ENCODE data around the gene CST8. TPM values are rescaled to one million over a fixed set of nuclear protein-coding genes. Genes with fewer than 3 reads are reported as not detected.
"Not testable (repeated sequence)": the region's sequence is repeated elsewhere in the genome, so short reads cannot be mapped to it uniquely, and the experiment has no call there.

CST8 gene, protein sequence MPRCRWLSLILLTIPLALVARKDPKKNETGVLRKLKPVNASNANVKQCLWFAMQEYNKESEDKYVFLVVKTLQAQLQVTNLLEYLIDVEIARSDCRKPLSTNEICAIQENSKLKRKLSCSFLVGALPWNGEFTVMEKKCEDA
- not detected for polyA plus RNA-seq (ENCODE audit: insufficient read length in 12 of 12)
- long read RNA-seq, donor 1, result 0 reads
- long read RNA-seq, donor 2, result 0 reads
- long read RNA-seq, donor 3, result 0 reads
- long read RNA-seq, donor 4, result 0 reads
- long read RNA-seq, donor 5, result 0 reads
- long read RNA-seq, donor 6, result 0 reads
- long read RNA-seq, donor 7, result 0 reads
- long read RNA-seq, donor 8, result 0 reads
- long read RNA-seq, donor 9, result 0 reads
- long read RNA-seq, donor 10, result 0 reads
- long read RNA-seq, donor 11, result 0 reads

DNA sequence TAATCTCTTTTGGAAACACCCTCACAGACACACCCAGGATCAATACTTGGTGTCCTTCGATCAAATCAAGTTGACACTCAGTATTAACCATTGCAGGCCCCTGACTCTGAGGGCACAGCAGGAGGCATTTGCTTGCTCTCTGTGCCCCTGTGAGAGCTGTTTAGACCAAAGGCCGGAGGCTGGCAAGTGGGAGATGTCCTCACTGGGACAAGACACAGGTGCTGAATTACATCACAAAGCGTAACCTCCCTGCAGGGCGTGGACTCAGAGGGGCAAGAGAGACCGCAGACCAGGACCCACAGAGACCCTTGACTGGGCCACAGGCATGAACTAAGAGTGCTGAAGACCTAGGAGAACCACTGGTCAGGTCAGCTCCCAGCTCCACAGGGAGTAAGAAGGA is at the start of gene CST8:
Gene CST8 (plus strand): TSS at position 301 of the 400 bp plus-strand sequence. CDS start 551 bp downstream, outside the sequence.
- DNase-seq, result no peak

DNA sequence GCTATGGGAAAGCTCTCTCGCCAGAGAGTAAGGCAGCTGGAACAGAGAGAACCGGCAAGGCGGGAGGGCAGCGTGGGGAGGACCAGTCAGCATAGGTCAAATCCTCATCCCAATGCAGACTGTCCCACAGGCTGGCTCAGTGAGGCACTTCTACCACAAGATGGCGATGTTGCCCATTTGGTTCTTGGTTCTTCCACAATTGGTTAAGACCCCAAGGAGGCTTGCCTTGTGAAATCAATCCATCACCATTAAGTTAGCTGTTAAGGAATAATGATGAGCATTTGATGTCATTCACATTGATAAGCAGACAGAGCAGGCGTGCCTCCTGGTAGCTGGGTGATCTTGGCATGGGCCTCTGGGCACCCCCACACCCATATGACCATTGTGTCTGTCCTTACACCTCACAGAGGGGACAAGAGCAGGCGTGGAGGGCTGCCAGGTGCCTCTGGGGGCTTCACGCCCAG is 49.0 kb upstream of the CST8 start:
- DNase-seq, result peak; percentile 83

DNA sequence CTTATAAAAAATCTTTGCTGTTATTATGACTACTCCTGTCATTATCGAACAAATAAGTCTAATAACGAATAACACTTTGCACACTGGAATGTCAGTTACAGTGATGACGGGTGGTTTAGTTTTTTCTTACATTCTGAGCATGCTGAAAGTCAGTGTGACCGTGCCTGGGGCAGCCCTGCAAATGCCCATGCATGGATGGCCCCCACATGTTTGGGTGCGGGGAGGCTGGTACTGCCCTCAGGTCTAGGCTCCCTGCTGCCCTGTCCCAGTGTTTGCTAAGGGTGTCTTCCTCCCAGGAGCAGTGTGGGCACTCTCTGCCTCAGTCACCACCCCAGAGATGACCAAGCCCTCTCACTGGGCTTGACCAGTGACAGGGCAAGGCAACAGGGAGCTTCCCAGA is 48.5 kb upstream of the CST8 start:
- DNase-seq, result no peak

DNA sequence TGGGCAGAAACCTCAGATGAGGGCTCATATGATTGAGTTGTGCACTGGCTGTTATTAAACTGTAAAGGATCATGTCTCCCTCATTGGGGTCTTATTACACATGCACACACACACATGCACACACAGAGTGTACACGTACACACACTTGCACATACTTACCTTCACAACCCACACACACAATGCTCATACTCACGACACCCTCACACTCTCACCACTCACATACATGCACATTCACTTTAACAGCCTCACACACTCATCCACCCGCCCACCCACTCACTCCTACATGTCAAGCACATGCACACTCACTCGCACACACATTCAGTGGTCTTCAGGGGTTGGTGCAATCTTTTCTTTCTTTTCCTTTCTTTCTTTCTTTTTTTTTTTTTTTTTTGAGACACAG is 46.1 kb upstream of the CST8 start:
- DNase-seq, result no peak

DNA sequence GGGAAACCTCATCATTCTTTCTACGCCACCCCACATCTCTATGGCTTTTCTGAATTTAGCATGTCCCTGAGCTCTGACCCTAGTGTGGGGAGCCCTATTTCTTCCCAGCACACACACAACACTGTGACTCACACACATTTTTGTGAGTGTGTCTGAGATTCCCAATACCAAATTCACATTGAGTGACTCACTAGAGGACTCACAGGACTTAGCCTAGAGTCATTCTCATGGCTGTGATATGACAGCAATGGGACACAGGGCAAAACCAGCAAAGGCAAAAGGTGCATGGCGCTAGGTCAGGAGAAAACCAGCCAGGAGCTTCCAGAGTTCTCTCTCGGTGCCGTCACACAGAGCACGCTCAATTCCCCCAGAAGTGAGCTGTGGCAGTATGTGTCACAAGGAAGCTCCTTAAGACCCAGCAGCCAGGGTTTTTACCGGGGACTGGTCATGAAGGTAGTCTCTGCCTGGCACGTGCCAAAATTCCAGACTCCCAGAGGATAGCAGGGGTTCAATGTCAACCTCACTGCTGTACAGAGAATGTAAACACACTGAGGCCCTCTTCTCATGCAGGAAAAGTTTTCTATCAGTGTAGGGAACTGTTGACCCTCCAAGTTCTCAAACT is 45.2 kb upstream of the CST8 start:
- DNase-seq, result no peak

DNA sequence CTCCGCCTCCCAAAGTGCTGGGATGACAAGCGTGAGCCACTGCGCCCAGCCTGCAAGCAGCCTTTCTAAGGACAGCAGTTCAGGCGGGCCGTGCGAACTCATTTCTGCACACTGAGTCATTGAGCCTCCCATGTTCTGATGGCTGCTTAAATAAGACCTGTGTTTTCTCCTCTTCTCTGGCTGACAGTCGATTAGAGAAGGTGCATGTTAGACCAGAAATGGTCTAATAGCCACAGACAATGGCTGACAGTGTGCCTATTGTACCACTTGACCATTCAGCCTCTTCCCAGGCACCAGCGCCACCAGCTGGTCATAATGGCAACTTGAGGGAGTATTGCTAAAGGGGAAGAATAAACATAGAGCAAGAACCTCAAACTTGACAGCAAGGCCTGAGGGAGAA is 44.4 kb upstream of the CST8 start:
- no peak for DNase-seq

DNA sequence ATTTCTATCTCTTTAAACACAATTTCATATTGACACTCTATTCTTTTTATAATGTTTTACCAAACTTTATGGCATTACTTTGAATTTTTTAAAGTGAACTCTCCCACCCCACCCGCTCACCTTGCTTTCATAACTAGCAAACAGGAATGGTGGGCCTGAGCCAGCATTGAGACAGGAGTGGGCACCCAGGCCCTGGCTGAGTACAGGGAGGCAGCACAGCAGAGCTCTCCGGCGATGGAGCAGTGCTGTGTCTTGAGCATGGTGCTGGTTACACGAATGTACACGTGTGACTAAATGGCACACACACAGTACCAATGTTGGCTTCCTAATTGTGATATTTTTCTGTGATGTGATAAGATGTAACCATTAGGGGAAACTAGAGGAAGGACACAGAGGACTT is 42.8 kb upstream of the CST8 start:
- DNase-seq, result no peak

DNA sequence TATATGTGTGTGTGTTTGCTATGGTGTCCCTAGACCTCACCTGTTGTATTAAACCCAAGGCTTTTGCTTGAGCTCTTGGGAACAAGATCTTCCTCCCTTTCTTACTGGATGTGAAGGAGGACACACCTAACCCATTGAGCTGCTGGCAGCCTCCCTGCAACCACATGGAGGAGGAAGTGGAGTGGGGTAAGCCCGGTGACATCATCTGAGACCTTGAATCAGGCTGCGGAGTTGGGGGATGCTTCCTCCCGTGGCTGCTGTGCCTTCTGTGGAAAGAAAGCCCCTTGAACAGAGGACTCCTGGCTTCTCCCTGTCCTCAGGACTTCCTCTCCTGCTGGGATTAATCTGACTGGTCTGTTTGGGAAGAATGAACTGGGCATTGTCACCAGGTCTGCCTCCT is 41.5 kb upstream of the CST8 start:
- no peak for DNase-seq

DNA sequence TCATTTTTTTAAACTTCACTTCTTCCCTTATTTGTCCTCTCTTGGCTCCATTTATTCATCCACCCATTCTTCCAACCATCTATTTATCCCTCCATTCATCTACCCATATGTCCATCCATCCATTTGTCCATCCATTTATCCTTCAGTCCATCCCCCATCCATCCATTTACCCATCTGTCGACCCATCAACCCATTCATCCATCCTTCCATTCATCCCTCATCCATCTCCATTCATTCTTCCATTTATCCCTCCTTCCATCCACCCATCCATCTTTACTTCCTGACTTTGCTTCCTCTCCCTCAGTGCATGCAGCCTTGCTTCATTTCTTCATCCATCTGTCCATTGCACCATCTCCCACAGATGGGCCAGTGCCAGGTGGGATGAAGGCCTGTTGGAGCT is 40.0 kb upstream of the CST8 start:
- DNase-seq, result no peak

DNA sequence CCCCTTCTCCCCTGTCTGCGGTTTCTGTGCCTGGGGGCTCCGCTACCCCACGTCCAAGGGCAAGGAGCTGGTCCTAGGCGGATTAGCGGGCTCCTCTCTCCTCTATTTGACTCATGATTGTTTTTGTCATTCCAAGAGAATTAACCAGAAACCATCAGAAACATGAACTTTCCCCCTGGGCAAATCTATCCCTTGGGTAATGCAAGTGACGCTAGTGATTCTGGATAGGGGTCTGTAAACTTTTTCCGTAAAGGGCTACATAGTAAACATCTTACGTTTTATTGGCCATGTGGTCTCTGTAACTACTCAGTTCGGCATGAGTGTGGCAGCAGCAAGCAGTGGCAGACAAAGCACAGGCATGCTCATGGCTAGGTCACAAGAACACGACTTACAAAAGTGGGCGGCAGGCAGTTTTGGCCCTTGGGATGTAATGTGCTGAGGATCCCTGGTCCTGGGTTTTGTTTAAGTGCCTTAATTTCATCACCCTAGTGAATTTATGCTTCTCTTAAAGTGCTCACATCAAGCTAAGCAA is 38.9 kb upstream of the CST8 start:
- DNase-seq, result no peak

DNA sequence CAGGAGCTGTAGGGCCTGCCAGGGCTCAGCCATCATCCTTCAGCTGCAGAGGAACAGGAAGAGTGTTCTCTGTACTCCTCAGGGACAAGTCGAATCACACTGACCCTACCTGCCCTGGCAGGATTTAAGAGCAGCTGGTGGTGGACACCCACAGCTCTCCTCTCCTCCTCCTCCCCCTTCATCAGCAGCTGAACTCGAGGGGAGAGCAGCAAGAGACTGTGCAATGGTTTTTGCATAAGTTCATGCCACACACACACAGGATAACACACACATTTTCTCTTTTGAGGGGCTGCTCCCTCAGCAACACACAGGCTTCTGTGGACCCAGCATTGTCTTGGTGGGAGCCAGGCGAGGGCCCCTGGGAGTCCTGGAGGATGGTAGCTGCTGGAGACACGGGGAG is 38.1 kb upstream of the CST8 start, which contains the start of gene CST11:
Gene CST11 (minus strand): TSS at position 101 of the 400 bp plus-strand sequence. CDS start 65 bp downstream, at position 36.
- no peak for DNase-seq

DNA sequence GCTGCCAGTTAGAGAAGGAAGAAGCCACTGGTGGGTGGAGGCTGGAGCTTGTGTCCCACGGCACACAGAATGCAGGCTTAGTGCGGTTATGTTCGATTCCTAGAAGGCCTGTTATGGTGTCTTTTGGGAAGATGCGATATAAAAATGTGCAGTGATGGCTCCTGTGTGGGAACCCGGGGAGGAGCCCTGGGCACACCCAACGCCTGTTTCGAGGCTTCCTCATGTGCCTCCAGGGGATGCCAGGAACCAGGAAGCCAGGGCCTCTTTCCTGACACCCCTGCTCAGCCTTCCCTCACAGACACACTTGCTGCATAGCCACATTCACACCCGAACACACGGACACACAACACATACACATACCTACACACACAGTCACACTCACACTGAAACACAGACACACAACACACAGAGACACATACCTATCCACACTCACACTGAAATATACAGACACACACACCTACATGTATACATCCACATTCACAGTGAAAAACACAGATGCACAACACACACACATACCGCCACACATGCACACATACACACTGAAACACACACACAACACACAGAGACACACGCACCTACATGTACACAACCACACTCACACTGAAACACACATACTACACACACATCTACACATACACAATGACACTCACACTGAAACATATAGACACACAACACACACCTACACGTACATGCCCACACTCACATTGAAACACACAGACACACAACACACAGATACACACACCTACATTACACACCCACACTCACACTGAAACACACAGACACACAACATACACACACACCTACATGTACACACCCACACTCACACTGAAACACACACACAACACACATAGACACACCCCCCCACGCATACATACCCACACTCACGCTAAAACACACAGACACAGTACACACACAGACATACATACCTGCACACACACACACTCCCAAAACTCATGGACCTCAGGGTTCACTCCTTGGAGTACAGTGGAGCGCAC is 37.1 kb upstream of the CST8 start:
- no peak for DNase-seq

DNA sequence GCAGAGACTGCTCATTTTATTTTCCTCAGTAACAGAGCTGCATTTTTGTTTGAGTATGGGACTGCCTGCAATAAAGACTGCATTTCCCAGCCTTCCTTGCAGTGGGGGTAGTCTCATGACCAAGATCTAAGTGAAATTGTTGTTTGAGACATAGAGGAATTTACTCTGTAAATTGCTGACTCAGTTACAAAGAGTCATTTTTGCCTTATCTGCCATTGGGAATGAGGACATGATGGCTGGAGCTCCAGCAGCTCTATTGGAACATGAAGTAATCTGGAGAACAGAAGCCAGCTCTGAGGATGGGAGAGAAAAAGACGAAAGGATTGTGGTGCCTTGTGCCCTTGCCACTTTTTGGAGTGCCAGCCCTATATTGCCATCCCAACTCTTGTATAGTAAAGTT is 36.1 kb upstream of the CST8 start:
- no peak for DNase-seq

DNA sequence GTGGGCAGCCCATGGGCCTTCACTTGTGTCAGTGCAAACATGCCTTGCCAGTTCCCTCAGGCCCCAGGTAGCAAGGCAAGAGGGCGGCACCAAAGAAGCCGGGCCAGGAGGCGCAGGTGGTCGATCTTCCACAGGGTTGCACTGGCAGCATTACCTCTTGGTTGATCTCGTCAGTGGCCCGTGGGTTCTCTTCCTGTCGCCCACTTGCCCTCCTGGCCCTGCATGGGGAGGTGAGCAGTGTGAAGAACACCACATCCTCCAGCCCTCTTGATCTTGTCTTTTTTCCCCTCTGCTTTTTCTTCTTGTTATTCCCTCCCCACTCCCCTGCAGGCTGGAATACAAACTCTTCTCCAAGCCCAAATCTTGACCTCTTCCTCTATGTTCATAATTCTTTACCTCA is 35.3 kb upstream of the CST8 start:
- DNase-seq, result no peak

DNA sequence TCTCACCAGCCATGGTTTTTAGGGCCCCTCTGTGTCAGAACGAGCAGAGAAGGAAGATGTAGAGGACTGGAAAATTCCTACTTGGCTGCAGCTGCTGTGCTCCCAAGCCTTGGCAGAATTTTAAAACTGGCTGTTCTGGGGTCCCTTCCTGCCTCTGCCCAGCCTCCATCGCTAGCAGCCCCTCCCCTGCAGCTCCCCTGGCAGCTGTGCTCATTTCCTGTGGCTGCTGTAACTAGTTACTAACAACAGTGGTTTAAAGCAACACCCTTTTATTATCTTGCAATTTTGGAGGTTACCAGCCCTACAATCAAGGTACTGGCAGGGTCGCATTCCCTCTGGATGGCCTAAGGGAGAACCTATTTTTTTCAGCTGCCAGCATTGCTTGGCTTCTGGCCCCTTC is 34.5 kb upstream of the CST8 start:
- no peak for DNase-seq

DNA sequence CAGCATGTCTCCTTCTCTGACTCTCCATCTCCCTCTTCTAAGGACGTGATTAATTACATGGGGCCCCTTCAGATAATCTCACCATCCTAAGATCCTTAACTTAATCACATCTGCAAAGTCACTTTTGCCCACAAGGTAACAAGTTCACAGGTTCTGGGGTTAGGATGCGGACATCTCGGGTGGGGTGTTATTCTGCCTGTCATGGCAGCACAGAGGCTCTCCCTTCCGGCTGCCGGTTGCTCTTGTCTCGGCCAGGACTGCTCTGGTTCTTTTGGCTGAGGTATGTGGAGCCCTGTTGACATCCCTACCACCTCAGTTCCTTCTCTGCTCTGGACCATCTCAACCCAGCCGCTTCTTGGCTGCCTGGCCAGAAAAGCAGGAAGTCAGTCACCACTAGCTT is 34.0 kb upstream of the CST8 start:
- no peak for DNase-seq

DNA sequence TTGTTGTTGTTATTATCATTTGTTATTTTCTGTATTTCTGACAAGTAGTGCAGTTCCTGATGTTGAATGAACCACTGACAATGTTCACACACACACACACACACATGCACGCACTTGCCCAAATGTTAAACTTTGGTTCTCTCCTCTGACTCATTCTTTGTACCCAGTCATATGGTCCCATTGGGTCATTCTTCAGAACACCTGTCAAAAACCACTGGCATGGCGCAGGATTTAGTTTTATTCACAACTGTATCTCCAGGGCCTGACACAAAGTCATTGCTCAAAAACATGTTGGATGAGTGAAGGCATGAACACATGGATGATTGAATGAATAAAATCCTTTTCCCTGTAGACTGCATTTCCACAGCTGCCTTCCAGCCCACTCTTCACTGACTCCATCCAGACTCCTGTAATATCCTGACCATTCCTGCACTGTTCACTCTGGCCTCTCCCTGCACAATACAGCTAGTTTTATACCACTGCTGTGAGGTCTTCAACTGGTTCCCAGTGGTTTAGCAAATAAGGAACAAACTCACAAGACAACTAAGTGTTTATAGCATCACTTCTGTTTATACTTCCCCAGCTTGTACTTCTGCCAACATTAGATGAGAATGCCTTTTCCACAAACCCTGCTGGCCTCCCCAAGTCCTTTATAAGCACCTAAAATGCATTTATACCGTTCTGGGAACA is 31.3 kb upstream of the CST8 start:
- DNase-seq, result no peak

DNA sequence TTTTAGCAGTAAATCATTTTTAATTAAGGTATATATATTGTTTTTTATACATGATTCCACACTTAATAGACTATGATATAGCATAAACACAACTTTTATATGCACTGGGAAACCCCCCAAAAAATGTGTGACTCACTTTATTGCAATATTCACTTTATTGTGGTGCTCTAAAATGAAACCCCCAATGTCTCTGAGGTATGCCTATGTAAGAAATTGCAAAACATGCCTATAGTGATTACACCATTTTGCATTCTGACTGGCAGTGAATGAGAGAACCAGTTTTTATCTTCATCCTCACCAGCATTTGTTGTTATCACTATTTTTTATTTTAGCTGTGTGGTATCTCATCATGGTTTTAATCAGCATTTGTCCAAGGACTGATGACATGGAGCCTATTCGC is 29.7 kb upstream of the CST8 start:
- DNase-seq, result no peak

DNA sequence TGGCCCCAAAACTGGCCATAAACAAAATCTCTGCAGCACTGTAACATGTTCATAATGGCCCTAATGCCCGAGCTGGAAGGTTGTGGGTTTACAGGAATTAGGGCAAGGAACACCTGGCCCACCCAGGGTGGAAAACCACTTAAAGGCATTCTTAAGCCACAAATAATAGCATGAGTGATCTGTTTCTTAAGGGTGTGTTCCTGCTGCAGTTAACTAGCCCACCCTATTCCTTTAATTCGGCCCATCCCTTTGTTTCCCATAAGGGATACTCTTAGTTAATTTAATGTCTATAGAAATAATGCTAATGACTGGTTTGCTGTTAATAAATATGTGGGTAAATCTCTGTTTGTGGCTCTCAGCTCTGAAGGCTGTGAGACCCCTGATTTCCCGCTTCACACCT is 24.0 kb upstream of the CST8 start:
- DNase-seq, result not testable (repeated sequence)

DNA sequence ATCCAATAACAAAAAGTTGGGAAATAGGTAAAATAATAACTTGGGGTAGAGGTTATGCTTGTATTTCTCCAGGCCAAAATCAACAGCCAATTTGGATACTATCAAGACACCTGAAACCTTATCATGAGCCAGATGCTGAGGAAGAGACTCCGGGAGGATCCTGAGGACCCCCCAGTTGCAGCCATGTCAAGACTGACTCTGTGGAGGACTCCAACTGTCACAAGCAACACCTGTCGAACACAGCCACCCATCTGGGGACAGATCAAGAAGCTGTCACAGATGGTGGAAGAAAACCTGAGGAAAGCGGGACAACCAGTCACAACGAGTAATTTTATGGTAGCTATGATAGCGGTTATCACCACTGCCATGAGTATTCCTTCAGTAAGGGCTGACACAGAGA is 18.6 kb upstream of the CST8 start:
- not testable (repeated sequence) for DNase-seq

DNA sequence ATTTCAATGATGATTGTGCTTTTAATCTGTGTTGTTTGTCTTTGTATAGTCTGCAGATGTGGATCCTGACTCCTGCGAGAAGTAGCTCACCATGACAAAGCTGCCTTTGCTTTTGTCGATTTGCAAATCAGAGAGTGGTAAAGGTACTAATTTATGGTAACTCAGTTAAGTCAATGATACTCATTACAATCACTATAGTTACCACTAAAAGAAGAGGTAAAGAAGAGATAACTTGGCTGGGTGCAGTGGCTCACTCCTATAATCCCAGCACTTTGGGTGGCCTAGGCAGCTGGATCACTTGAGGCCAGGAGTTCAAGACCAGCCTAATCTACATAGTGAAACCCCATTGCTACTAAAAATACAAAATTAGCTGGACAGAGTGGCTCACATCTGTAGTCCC is 17.6 kb upstream of the CST8 start:
- DNase-seq, result not testable (repeated sequence)
